HL-60 (cell line): ENCODE measurements around the gene DMD.

Source experiments
- DNase-seq, 2 experiments: peaks; one replicate each; pipeline ENCODE4 v3.0.0-alpha.2; 2010 to 2020; ENCODE audit warnings: low read depth in 1 of 2, low spot score in 1 of 2
- H3K27ac ChIP-seq: fragments of 250-450 bp; sonication (Bioruptor Pico); replicated peaks from 2 replicates; pipeline ENCODE4 v1.5.1; 2020; ENCODE audit warnings: mild to moderate bottlenecking, moderate library complexity
- H3K27me3 ChIP-seq: fragments of 250-450 bp; sonication (Bioruptor Pico); 2 replicates; pipeline ENCODE4 v1.5.1; 2021; ENCODE audit warnings: mild to moderate bottlenecking, moderate library complexity; ENCODE audit not compliant: insufficient read depth, poor library complexity, severe bottlenecking
- H3K4me3 ChIP-seq: replicated peaks from 2 replicates; pipeline ENCODE4 v1.5.1; 2011; ENCODE audit warnings: mild to moderate bottlenecking, control low read depth, low read length; ENCODE audit not compliant: insufficient read depth
- GABPA ChIP-seq: IDR thresholded peaks from 2 replicates; pipeline ENCODE4 v1.6.1; 2012; ENCODE audit warnings: low read depth
- POLR2AphosphoS5 ChIP-seq: IDR thresholded peaks from 2 replicates; pipeline ENCODE4 v1.6.1; 2012; ENCODE audit warnings: low read depth
- SPI1 ChIP-seq: IDR thresholded peaks from 2 replicates; pipeline ENCODE4 v1.6.1; 2012; ENCODE audit warnings: low read depth, mild to moderate bottlenecking, borderline replicate concordance
- TF ChIP-seq, protein P1 (sequence below): IDR thresholded peaks from 2 replicates; pipeline ENCODE4 v1.6.1; 2012; ENCODE audit warnings: low read depth; ENCODE audit not compliant: insufficient replicate concordance
- TF ChIP-seq, protein P2 (sequence below): IDR thresholded peaks from one replicate; pipeline ENCODE4 v1.5.1; 2011; ENCODE audit warnings: low read length, control low read depth, inconsistent platforms; ENCODE audit not compliant: insufficient read depth

The DMD gene

DNA sequence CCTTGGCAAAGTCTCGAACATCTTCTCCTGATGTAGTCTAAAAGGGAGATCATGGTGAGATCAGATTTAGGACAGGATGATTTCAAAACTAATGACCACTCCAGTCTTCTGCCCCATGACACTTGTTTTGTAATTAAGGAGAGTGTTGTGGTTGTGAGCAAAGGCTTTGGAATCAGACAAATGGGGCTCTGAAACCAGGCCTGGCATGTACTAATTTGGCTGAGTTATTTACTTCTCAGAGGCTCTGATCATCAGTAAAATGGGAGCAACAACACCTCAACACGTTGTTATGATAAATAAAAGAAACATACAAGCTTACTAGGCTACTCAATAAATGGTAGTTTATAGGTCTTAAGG, 2032.6 kb downstream of the DMD start:
- no peak for TF ChIP-seq GABPA
- no peak for TF ChIP-seq POLR2AphosphoS5
- TF ChIP-seq, protein P1, sequence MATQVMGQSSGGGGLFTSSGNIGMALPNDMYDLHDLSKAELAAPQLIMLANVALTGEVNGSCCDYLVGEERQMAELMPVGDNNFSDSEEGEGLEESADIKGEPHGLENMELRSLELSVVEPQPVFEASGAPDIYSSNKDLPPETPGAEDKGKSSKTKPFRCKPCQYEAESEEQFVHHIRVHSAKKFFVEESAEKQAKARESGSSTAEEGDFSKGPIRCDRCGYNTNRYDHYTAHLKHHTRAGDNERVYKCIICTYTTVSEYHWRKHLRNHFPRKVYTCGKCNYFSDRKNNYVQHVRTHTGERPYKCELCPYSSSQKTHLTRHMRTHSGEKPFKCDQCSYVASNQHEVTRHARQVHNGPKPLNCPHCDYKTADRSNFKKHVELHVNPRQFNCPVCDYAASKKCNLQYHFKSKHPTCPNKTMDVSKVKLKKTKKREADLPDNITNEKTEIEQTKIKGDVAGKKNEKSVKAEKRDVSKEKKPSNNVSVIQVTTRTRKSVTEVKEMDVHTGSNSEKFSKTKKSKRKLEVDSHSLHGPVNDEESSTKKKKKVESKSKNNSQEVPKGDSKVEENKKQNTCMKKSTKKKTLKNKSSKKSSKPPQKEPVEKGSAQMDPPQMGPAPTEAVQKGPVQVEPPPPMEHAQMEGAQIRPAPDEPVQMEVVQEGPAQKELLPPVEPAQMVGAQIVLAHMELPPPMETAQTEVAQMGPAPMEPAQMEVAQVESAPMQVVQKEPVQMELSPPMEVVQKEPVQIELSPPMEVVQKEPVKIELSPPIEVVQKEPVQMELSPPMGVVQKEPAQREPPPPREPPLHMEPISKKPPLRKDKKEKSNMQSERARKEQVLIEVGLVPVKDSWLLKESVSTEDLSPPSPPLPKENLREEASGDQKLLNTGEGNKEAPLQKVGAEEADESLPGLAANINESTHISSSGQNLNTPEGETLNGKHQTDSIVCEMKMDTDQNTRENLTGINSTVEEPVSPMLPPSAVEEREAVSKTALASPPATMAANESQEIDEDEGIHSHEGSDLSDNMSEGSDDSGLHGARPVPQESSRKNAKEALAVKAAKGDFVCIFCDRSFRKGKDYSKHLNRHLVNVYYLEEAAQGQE: no peak
- TF ChIP-seq SPI1: no peak
- TF ChIP-seq, protein P2, sequence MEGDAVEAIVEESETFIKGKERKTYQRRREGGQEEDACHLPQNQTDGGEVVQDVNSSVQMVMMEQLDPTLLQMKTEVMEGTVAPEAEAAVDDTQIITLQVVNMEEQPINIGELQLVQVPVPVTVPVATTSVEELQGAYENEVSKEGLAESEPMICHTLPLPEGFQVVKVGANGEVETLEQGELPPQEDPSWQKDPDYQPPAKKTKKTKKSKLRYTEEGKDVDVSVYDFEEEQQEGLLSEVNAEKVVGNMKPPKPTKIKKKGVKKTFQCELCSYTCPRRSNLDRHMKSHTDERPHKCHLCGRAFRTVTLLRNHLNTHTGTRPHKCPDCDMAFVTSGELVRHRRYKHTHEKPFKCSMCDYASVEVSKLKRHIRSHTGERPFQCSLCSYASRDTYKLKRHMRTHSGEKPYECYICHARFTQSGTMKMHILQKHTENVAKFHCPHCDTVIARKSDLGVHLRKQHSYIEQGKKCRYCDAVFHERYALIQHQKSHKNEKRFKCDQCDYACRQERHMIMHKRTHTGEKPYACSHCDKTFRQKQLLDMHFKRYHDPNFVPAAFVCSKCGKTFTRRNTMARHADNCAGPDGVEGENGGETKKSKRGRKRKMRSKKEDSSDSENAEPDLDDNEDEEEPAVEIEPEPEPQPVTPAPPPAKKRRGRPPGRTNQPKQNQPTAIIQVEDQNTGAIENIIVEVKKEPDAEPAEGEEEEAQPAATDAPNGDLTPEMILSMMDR: no peak
- no peak for DNase-seq

DNA sequence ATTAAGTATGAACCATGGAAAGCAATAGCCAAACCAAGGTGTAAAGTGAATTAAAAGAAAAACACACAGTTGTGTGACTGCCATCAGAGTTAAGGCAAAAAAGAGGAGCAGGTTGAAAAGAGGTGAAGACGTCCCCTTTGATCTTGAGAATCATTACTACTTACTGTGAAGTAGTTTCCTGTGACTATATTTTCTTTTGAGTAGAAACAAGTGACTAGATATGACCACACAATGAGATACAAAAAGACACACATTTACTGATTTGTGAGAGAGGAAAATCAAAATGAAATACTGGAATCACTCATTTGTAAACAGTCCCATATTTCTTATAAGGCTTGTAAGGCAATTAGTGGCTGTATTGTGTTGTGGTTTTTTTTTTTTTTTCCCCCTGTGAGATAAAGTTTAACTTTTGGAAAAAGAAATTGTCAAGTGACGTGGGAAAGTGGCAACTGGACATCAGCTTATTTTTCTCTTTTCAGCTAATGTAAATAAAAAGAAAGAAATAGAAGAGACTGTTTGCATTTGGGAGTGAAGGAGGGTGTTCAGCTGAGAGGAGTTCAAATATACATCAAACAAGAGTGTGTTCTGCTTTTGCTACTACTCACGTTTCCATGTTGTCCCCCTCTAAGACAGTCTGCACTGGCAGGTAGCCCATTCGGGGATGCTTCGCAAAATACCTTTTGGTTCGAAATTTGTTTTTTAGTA, 2033.1 kb downstream of the DMD start:
- DNase-seq: no peak
- H3K27ac ChIP-seq: no peak overlapping the region
- H3K4me3 ChIP-seq: no peak overlapping the region
- no peak for TF ChIP-seq POLR2AphosphoS5
- no peak for TF ChIP-seq GABPA
- TF ChIP-seq, protein P2: no peak
- no peak for TF ChIP-seq SPI1
- TF ChIP-seq, protein P1: no peak
- H3K27me3 ChIP-seq: no peaks in the 10 kb centered on the region

More for the DNA sequence above, 2032.6 kb downstream of the DMD start:
- Histone ChIP-seq H3K4me3 (no peak overlapping the region), H3K27me3 (no peaks in the 10 kb centered on the region), H3K27ac (no peak overlapping the region)

DNA sequence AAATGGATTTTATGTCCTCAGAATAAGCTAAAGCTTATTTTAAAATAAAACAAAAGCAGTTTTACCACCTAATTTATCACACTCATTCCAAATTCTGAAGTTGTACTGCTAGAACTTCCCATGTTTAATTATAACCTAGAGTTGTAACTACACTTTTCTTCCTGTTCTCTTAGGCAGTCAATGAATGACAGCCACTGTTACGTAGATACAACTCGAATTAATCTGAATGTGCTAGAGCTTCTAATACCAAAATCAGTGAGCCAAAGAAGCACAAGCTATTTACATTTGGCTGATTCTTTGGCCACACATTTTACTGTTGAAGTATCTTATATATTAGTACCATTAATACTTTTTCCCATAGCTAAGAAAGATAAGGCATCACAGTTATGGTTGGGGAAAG, 2040.6 kb downstream of the DMD start:
- TF ChIP-seq GABPA: no peak
- no peak for TF ChIP-seq SPI1
- no peaks in the 10 kb centered on the region for H3K27me3 ChIP-seq
- no peak for DNase-seq
- H3K4me3 ChIP-seq: no peak overlapping the region
- H3K27ac ChIP-seq: no peak overlapping the region

DNA sequence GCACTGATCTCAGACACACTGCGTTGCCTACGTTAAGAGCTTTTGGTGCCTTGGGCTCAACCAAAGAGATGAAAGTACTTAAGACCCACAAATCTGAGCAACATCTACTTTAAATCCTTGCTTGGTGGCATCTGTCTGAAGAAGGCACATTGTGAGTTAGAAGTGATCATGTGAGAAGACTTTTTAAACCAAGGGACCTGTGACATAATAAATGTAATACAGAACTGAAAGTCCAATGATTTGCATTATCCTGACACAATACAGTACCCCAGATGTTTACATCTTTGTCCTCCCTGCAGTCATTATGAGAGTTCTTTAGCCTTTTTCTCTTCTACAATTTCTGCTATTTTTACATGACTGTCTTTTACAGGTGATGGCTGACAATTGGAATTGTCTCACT, 2042.8 kb downstream of the DMD start:
- Histone ChIP-seq H3K4me3 (no peak overlapping the region), H3K27ac (no peak overlapping the region), H3K27me3 (peaks cover 2% of the 10 kb centered on the region)
- DNase-seq: no peak
- TF ChIP-seq, protein P2: no peak
- TF ChIP-seq GABPA (no peak), POLR2AphosphoS5 (no peak), SPI1 (no peak)
- TF ChIP-seq, protein P1: no peak
